ENCODE measurements around the gene PCDHB12.

GRCh38 chr5:141223112-141223783 lies 14.7 kb downstream of the PCDHB12 start, which contains the start of gene PCDHB14:
- TF ChIP-seq POLR2AphosphoS5 (IDR thresholded peaks at IDR 0.05; ENCODE audit: low read depth) = no peak
- TF ChIP-seq, protein P1, sequence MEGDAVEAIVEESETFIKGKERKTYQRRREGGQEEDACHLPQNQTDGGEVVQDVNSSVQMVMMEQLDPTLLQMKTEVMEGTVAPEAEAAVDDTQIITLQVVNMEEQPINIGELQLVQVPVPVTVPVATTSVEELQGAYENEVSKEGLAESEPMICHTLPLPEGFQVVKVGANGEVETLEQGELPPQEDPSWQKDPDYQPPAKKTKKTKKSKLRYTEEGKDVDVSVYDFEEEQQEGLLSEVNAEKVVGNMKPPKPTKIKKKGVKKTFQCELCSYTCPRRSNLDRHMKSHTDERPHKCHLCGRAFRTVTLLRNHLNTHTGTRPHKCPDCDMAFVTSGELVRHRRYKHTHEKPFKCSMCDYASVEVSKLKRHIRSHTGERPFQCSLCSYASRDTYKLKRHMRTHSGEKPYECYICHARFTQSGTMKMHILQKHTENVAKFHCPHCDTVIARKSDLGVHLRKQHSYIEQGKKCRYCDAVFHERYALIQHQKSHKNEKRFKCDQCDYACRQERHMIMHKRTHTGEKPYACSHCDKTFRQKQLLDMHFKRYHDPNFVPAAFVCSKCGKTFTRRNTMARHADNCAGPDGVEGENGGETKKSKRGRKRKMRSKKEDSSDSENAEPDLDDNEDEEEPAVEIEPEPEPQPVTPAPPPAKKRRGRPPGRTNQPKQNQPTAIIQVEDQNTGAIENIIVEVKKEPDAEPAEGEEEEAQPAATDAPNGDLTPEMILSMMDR (IDR thresholded peaks at IDR 0.05; ENCODE audit: insufficient read depth, low read length) = no peak
- no peak for TF ChIP-seq GABPA (IDR thresholded peaks at IDR 0.05; ENCODE audit: low read depth)
- TF ChIP-seq, protein P2, sequence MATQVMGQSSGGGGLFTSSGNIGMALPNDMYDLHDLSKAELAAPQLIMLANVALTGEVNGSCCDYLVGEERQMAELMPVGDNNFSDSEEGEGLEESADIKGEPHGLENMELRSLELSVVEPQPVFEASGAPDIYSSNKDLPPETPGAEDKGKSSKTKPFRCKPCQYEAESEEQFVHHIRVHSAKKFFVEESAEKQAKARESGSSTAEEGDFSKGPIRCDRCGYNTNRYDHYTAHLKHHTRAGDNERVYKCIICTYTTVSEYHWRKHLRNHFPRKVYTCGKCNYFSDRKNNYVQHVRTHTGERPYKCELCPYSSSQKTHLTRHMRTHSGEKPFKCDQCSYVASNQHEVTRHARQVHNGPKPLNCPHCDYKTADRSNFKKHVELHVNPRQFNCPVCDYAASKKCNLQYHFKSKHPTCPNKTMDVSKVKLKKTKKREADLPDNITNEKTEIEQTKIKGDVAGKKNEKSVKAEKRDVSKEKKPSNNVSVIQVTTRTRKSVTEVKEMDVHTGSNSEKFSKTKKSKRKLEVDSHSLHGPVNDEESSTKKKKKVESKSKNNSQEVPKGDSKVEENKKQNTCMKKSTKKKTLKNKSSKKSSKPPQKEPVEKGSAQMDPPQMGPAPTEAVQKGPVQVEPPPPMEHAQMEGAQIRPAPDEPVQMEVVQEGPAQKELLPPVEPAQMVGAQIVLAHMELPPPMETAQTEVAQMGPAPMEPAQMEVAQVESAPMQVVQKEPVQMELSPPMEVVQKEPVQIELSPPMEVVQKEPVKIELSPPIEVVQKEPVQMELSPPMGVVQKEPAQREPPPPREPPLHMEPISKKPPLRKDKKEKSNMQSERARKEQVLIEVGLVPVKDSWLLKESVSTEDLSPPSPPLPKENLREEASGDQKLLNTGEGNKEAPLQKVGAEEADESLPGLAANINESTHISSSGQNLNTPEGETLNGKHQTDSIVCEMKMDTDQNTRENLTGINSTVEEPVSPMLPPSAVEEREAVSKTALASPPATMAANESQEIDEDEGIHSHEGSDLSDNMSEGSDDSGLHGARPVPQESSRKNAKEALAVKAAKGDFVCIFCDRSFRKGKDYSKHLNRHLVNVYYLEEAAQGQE (IDR thresholded peaks at IDR 0.05; ENCODE audit: insufficient replicate concordance, low read depth) = no peak

Data from HL-60 (cell line).